Fibroblast of lung (primary cell): Measurements from ENCODE around the gene CNNM2.

Source experiments
- CTCF ChIP-seq, 2 donors: IDR thresholded peaks in 1 of 2; conservative IDR thresholded peaks in 1 of 2; 1 replicate in 1 of 2; 2 replicates in 1 of 2; pipeline ENCODE4 v1.5.1; 2011 to 2012; ENCODE audit warnings: low read length in 2 of 2, control low read depth in 1 of 2, inconsistent platforms in 1 of 2, low read depth in 1 of 2, mild to moderate bottlenecking in 1 of 2
- EZH2 ChIP-seq: IDR thresholded peaks from 2 replicates; pipeline ENCODE4 v1.5.1; 2012; ENCODE audit warnings: low read length, control low read depth, mild to moderate bottlenecking; ENCODE audit errors: missing control alignments

- no peak for TF ChIP-seq CTCF (conservative IDR thresholded peaks at IDR 0.05 in 1 of 2, IDR thresholded peaks at IDR 0.05 in 1 of 2; ENCODE audit: low read depth in 1 of 2, low read length in 2 of 2)
- no peak for TF ChIP-seq EZH2
These were observed 160.6 kb downstream of the CNNM2 start for GRCh38 chr10:103078676-103079075.
